Stimulated activated CD4-positive, alpha-beta T cell treated with anti-CD3 and anti-CD28 coated beads, Interleukin-15, amount 100 ng/mL, for 1 hour (primary cell): Measurements from ENCODE around the gene TPCN1.
A peak's percentile ranks its signal among the peaks of the same experiment; 100 is the strongest.

Experiments used
- DNase-seq, 2 donors: peaks; one replicate each; pipeline ENCODE4 v3.0.0-alpha.2; 2020; ENCODE audit warnings: low read depth in 1 of 2, low spot score in 1 of 2

Gene TPCN1

DNA sequence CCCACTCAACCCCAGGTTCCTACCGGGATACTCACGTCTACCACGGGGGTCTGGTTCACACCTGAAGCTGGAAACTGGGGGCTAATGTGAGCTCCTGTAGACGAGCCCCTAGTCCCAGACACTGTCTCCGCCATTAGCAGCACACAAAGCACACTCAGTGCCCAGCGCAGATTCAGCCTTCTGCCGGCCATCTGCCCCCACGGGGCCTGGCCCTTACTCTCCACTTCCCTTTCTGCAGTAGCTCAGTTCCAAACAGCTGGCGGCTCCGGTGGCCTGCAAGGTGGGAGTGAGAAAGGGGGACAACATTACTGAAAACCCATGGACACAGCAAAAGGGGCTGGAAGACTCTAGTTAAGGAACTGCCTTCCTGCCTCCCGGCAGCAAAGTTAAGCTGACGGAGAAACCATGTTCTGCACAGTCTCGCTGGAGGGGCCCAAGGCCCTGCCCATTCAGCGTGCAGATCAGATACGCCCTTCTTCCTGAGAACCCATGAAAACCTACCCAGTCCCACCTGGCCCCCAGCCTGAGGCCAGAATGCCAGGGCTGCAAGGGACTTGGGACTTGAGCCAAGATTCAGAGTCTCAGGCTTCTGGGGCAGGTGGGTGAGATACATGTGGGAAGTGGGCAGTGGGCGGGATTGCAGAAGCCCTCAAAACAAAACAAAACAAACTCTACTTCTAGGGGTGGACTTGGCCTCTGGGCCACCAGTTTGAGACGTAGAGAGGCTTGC, 111.6 kb downstream of the TPCN1 start:
- DNase-seq, result no peak

DNA sequence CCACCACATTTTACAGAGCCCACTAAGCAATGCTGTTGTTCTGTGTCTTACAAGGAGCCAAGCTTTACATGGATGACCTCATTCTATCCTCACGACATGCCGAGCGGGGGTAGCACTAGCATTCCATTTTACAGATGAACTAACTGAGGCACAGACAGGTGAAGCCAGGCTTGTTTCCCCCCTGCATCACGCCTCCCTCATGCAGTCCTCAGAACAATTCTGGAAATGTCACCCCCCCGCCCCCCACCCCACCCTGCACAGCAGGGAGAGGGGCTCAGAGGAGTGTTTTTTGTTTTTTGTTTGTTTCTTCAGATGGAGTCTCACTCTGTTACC, 112.1 kb downstream of the TPCN1 start:
- DNase-seq, result no peak

DNA sequence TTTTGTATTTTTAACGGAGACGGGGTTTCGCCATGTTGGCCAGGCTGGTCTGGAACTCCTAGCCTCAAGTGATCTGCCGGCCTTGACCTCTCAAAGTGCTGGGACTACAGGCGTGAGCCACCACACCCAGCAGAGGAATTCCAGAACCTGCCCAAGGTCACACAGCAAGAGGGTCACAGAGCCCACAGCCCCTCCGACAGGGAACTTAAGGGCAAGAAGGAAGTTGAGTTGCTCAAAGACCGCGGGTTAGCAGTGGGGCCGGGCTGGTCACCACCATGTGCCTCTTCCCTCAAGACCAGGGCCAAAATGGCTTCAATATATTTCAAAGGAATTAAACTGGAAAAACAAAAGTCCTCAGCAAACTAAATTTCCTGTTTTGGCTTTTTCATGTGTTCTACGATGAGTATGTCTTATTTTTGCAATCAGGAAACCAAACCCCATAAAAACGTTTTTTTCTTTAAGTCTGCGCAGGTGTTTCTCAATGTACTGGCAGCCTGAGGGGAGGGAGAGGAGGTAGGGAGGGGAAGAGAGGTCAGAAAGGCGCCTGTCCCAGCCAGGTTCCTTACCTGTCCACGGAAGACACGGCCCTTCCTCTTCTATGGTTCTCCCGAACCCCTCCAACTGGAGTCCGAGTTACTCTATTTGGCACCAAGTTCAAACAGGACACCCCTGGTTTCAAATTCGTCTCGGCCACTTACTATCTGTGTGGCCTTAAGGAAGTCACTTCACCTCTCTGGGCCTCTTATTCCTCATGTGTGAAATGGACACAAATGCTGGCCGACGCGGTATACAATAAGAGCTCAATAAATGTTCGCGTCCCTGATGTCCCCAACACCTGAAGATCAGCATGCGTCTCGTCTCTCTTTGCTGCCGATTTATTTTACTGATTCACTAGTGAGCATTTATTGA, 112.9 kb downstream of the TPCN1 start:
- no peak for DNase-seq

DNA sequence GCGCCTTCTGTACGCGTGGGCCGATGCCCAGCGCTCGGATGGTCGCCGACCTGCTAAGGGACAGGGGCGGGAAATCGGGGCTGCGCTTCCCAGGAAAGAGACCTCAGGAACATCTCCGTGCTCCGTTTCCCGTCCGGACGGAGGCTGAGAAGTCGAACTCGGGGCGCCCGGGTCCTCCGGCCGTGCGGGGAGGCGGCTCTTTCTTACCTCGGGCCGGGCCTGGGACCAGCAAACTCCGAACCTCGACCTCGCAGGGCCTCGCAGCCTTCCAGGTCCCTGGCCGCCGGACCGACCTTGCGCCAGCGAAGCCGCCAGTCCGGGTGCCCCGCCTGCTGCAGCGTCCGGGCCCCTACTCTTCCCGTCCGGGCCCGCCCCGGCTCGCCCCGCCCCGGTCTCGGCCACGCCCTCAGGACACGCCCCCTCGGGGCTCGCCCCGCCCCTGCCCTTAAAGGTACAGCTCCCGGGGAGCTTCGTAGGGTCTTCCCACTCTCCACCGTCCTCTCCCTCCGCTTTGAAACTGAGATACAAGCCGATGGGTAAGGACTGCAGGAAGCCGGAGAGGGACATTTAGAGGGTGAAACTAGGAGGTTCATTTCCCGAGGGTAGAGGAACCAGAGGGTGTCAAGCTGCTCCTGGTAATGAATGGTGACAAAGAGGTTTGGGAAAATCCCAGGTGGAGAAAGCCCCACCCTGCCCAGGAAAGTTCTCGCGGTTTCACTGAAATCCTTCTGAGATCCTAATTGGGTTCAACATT, 113.7 kb downstream of the TPCN1 start, which contains the start of gene SLC8B1:
SLC8B1 (minus strand) TSS at position 324 of the 754 bp plus-strand sequence. CDS start 2,231 bp downstream, outside the sequence.
- peak; percentile 82 to 90 for DNase-seq

DNA sequence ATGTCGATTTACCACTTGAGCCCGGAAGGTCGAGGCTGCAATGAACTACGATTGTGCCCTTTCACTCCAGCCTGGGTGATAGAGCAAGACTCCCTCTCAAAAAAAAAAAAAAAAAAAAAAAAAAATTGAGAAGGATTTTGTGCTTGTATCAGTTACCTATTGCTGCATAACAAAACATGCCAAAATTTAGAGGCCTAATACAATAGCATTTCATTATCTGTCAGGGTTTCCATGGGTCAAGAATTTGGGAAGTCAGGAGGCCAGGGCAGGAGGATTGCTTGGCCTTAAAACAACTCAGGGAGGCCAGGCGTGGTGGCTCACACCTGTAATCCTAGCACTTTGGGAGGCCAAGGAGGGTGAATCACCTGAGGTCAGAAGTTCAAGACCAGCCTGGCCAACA, 118.3 kb downstream of the TPCN1 start:
- DNase-seq, result no peak

DNA sequence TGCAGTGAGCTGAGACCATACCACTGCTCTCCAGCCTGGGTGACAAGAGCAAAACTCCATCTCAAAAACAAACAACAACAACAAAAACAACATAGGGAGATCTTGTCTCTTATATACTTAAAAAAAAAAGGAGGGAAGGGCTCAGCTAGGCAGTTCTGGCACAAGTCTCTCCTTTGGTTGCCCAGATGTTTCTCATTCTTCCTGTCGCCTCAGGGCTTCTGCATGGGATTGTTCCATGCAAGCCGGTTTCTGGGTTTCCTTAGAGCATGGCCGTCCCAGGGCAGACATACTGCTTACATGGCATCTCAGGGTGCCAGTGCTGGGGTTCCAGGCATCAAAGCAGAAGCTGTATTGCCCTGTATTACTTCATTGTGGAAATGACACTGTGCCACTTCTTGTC, 118.8 kb downstream of the TPCN1 start:
- DNase-seq, result no peak

DNA sequence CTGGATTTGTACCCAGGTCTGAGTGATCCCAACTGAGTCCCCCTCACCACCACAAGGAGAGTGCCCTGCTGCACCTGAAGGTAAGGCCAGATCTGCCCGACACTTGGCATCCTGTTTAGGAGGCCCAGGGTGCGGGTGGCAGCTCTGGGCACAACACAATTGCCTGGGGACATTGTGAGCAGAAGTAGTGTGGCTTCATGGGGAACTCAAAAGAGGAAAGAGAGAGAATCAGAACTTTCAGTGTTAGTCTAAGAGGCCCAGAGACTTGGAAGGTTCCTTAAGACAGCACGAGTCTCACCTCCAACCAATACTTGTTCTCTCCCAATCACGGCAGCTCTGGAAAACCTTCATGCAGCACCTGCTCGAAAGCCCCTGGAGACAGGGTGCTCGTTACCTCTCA, 120.3 kb downstream of the TPCN1 start:
- DNase-seq, result no peak

DNA sequence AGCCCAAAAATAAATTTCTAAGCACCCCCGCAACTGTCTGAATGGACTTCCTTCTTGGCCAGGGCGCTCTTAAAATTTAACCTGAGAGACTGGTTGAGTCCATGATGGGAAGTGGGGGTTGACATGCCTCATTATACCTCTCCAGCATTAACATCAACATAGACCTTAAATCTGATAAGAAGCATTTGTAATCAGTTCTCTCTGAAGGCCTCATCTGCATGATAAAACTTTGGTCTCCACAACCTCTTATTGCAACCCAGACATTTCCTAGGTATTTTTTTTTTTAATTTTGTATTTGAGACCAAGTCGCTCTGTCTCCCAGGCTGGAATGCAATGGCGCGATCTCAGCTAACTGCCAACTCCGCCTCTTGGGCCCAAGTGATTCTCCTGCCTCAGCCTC, 124.1 kb downstream of the TPCN1 start:
- no peak for DNase-seq

DNA sequence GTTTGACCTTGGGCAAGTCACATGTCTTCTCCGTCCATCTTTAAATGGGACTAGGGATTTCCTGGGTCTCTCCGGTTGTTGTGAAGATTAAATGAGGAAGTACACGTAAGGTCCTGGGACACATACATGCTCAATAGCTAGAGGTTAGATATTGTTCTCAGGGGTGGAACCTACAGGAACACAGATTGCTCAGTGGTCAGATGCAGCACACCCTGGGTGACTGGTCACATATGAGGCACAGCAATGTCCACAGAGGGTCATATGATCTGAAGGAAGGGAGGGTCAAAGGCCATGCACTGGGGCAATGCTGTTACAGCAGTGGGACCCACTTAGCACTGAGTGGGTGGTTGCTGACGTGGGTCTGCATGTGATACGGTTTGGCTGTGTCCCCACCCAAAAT, 125.1 kb downstream of the TPCN1 start:
- DNase-seq, result no peak

DNA sequence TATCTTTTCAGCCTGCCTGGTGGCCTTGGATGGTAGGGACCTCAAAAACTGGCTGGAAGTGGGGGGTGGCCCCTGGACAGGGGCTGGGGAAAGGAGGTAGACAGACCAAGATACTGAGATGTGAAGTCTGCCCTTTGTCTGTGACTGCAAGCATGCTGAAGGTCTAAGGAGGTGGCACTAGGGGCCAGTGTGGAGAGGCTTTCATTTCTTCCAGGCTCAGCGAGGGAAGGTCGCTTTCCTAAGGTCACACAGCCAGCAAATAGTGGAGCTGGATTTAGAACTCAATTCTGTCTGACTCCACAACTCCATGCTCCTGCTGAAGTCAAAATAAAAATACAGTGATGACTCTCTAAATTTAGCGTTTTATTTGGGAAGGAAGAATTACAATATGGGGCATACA, 125.8 kb downstream of the TPCN1 start:
- no peak for DNase-seq

DNA sequence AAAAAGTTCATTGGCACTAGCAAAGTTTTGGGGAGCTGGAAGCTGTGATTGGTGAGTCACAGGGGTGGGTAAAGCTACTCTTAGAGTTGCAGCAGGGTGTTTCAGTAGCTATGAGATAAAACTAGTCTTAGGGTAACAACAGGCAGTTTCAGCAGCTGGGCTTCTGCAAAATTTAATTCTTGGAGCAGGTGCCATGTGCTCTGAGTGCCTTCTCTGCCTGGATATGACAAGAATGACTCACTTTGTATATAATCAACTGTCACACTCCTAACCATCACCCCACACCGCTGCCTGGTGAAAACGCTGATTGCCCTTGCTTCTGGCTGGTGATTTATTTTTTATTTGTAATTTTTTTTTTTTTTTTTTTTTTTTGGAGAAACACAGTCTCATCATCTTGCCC, 126.6 kb downstream of the TPCN1 start:
- DNase-seq, result no peak
